HEK293 (cell line): Measurements from ENCODE around the gene PRCD.

Experiments used
- CTCF ChIA-PET: fragments of 350-600 bp; formaldehyde crosslinking; extraction: SDS; loops from one replicate; lab custom pipeline; 2021; ENCODE audit warnings: antibody characterized with exemption; lab: Yijun Ruan, JAX
- POLR2A ChIA-PET: fragments of 300-600 bp; formaldehyde crosslinking; extraction: SDS; loops from one replicate; lab custom pipeline; 2020; ENCODE audit warnings: antibody characterized with exemption, inconsistent platforms; lab: Yijun Ruan, JAX
- H3K27ac ChIP-seq: fragments of 200-500 bp; sonication (Bioruptor generic); 2 replicates; pipeline ENCODE4 v1.5.1; 2014; ENCODE audit warnings: low read depth, low read length, control low read depth, inconsistent platforms; ENCODE audit errors: extremely low read depth
- H3K36me3 ChIP-seq, 2 experiments: fragments of 200-500 bp in 1 of 2; sonication (Bioruptor generic) in 1 of 2; 1 replicate in 1 of 2; 2 replicates in 1 of 2; pipeline ENCODE4 v1.5.1; 2014 to 2017; ENCODE audit warnings: inconsistent platforms in 2 of 2, low read length in 2 of 2; ENCODE audit not compliant: control insufficient read depth in 2 of 2, insufficient read depth in 1 of 2
- H3K4me1 ChIP-seq: fragments of 200-500 bp; sonication (Bioruptor generic); 2 replicates; pipeline ENCODE4 v1.5.1; 2014; ENCODE audit warnings: mild to moderate bottlenecking, low read length, inconsistent platforms; ENCODE audit not compliant: control insufficient read depth, insufficient read depth
- H3K4me3 ChIP-seq: 2 replicates; pipeline ENCODE4 v1.5.1; 2011; ENCODE audit warnings: low read depth, mild to moderate bottlenecking, control low read depth, low read length, moderate library complexity
- H3K9me3 ChIP-seq: fragments of 200-500 bp; sonication (Bioruptor generic); 2 replicates; pipeline ENCODE4 v1.5.1; 2014; ENCODE audit warnings: low read depth, low read length, inconsistent platforms; ENCODE audit not compliant: control insufficient read depth, insufficient read depth
- PRDM10 ChIP-seq: fragments of 450-650 bp; formaldehyde crosslinking; IDR thresholded peaks from 2 replicates; pipeline ENCODE4 v1.5.1; 2016; ENCODE audit warnings: missing biosample characterization, missing genetic modification characterization
- REPIN1 ChIP-seq: fragments of 450-650 bp; formaldehyde crosslinking; IDR thresholded peaks from 2 replicates; pipeline ENCODE4 v1.5.1; 2017; ENCODE audit warnings: missing biosample characterization, missing genetic modification characterization, low read depth
- SP7 ChIP-seq: fragments of 450-650 bp; formaldehyde crosslinking; IDR thresholded peaks from 2 replicates; pipeline ENCODE4 v1.5.1; 2016; ENCODE audit warnings: missing biosample characterization, missing genetic modification characterization
- YY2 ChIP-seq: fragments of 450-650 bp; formaldehyde crosslinking; IDR thresholded peaks from 2 replicates; pipeline ENCODE4 v1.5.1; 2016; ENCODE audit warnings: missing biosample characterization, missing genetic modification characterization
- ZBTB44 ChIP-seq: fragments of 450-650 bp; IDR thresholded peaks from 2 replicates; pipeline ENCODE4 v1.5.1; 2018; ENCODE audit warnings: missing biosample characterization, mild to moderate bottlenecking, missing genetic modification characterization
- ZNF214 ChIP-seq: fragments of 450-650 bp; formaldehyde crosslinking; IDR thresholded peaks from 2 replicates; pipeline ENCODE4 v1.5.1; 2017; ENCODE audit warnings: missing biosample characterization, mild to moderate bottlenecking, missing genetic modification characterization, borderline replicate concordance
- ZNF324 ChIP-seq: fragments of 450-650 bp; formaldehyde crosslinking; IDR thresholded peaks from 2 replicates; pipeline ENCODE4 v1.5.1; 2016; ENCODE audit warnings: missing biosample characterization, missing genetic modification characterization
- ZNF335 ChIP-seq: fragments of 450-650 bp; formaldehyde crosslinking; conservative IDR thresholded peaks from 2 replicates; pipeline ENCODE4 v1.5.1; 2016; ENCODE audit warnings: missing biosample characterization, missing genetic modification characterization
- ZNF621 ChIP-seq: fragments of 450-650 bp; formaldehyde crosslinking; IDR thresholded peaks from 2 replicates; pipeline ENCODE4 v1.5.1; 2017; ENCODE audit warnings: missing biosample characterization, missing genetic modification characterization
- ZNF654 ChIP-seq: fragments of 450-650 bp; formaldehyde crosslinking; IDR thresholded peaks from 2 replicates; pipeline ENCODE4 v1.5.1; 2016; ENCODE audit warnings: low read depth, missing biosample characterization, missing genetic modification characterization
- ZNF660 ChIP-seq: fragments of 450-650 bp; IDR thresholded peaks from 2 replicates; pipeline ENCODE4 v1.5.1; 2018; ENCODE audit warnings: missing biosample characterization, mild to moderate bottlenecking, missing genetic modification characterization
- ZNF707 ChIP-seq: fragments of 450-650 bp; formaldehyde crosslinking; IDR thresholded peaks from 2 replicates; pipeline ENCODE4 v1.5.1; 2016; ENCODE audit warnings: missing biosample characterization, missing genetic modification characterization
- ZNF785 ChIP-seq: fragments of 450-650 bp; formaldehyde crosslinking; IDR thresholded peaks from 2 replicates; pipeline ENCODE4 v1.5.1; 2016; ENCODE audit warnings: missing biosample characterization, missing genetic modification characterization
- TF ChIP-seq, protein P1 (sequence below): fragments of 450-650 bp; formaldehyde crosslinking; IDR thresholded peaks from 2 replicates; pipeline ENCODE4 v1.5.1; 2016; ENCODE audit warnings: missing biosample characterization, missing genetic modification characterization, low read depth
- TF ChIP-seq, protein P2 (sequence below): fragments of 450-650 bp; formaldehyde crosslinking; IDR thresholded peaks from 2 replicates; pipeline ENCODE4; 2016; ENCODE audit warnings: missing biosample characterization, missing genetic modification characterization

The PRCD gene

GRCh38 chr17:76530811-76531485, 8.9 kb upstream of the PRCD start:
- H3K9me3 ChIP-seq: no peaks in the 10 kb centered on the region
- no peak overlapping the region for H3K4me3 ChIP-seq
- ChIA-PET POLR2A (interaction anchor here (0.6 kb wide), 1 partner anchor 222 kb away, joined by 4 read pairs; no protein-coding TSS in a partner anchor), CTCF (interaction anchor here (0.6 to 1.7 kb wide), 5 partner anchors 8 to 603 kb away, joined by 3 to 8 read pairs (median 4); no protein-coding TSS in a partner anchor)
- peak overlapping the region; percentile 71; the same call in 1 of the 2 replicates for H3K27ac ChIP-seq
- peak; percentile 24; the same call in 1 of the 2 replicates for TF ChIP-seq ZNF335 (tag by site-specific recombination)
- no peak for TF ChIP-seq ZNF621
- TF ChIP-seq, protein P1, sequence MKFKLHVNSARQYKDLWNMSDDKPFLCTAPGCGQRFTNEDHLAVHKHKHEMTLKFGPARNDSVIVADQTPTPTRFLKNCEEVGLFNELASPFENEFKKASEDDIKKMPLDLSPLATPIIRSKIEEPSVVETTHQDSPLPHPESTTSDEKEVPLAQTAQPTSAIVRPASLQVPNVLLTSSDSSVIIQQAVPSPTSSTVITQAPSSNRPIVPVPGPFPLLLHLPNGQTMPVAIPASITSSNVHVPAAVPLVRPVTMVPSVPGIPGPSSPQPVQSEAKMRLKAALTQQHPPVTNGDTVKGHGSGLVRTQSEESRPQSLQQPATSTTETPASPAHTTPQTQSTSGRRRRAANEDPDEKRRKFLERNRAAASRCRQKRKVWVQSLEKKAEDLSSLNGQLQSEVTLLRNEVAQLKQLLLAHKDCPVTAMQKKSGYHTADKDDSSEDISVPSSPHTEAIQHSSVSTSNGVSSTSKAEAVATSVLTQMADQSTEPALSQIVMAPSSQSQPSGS (tag by site-specific recombination): no peak
- no peak for TF ChIP-seq REPIN1 (tag by site-specific recombination)
- TF ChIP-seq ZNF324 (tag by site-specific recombination): no peak
- TF ChIP-seq SP7 (tag by site-specific recombination): no peak
- TF ChIP-seq ZNF660 (tag by site-specific recombination): no peak
- H3K4me1 ChIP-seq: peaks cover 12% of the 10 kb centered on the region
- H3K36me3 ChIP-seq: no peaks in the 10 kb centered on the region

- TF ChIP-seq ZBTB44 (tag by site-specific recombination): no peak
- peak; percentile 83 for TF ChIP-seq PRDM10 (tag by site-specific recombination)
- H3K9me3 ChIP-seq: no peaks in the 10 kb centered on the region
- POLR2A ChIA-PET: no interaction called here
- no peak overlapping the region for H3K4me3 ChIP-seq
- H3K4me1 ChIP-seq: peaks cover 12% of the 10 kb centered on the region
- CTCF ChIA-PET: interaction anchor here (0.6 to 1.1 kb wide), 2 partner anchors 8 to 544 kb away, joined by 3 to 4 read pairs; no protein-coding TSS in a partner anchor
- H3K36me3 ChIP-seq: no peaks in the 10 kb centered on the region
- H3K27ac ChIP-seq: no peak overlapping the region
These were observed 8.3 kb upstream of the PRCD start for GRCh38 chr17:76531486-76532038.

DNA sequence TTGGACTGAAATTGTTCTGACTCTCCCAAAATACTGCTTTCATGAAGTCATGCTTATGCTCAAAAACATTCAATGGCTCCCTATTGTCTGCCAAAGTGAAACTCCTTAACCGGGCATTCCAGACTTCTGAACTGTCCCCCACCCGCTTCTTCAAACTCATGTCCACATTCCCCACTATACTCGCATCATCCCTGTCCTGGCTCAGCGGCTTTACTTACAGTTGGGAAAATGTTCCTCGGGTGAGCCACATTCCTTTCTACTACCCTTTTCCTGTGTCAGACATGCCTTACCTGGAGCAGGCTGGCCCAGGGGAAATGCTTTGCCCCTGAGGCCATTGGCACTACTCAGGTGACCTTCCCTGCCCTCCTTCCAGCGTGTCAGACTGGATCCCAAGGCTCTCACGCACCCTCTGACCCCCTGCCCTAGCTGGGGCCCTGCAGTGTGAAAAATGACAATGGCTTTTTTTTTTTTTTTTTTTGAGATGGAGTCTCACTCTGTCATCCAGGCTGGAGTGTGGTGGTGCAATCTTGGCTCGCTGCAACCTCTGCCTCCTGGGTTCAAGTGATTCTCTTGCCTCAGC, 7.7 kb upstream of the PRCD start:
- ChIA-PET POLR2A (no interaction called here), CTCF (interaction anchor here (0.6 to 1.2 kb wide), 5 partner anchors 9 to 544 kb away, joined by 3 to 4 read pairs (median 4); no protein-coding TSS in a partner anchor)
- TF ChIP-seq YY2 (tag by site-specific recombination) (no peak), ZNF214 (tag by site-specific recombination) (no peak), ZNF785 (tag by site-specific recombination) (no peak), REPIN1 (tag by site-specific recombination) (no peak), ZBTB44 (tag by site-specific recombination) (no peak), ZNF707 (tag by site-specific recombination) (no peak), ZNF654 (tag by site-specific recombination) (no peak)
- TF ChIP-seq, protein P2, sequence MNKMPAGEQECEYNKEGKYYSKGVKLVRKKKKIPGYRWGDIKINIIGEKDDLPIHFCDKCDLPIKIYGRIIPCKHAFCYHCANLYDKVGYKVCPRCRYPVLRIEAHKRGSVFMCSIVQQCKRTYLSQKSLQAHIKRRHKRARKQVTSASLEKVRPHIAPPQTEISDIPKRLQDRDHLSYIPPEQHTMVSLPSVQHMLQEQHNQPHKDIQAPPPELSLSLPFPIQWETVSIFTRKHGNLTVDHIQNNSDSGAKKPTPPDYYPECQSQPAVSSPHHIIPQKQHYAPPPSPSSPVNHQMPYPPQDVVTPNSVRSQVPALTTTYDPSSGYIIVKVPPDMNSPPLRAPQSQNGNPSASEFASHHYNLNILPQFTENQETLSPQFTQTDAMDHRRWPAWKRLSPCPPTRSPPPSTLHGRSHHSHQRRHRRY (tag by site-specific recombination): no peak

More for the DNA sequence above, 7.7 kb upstream of the PRCD start:
- no peaks in the 10 kb centered on the region for H3K36me3 ChIP-seq
- H3K4me3 ChIP-seq: no peak overlapping the region
- H3K9me3 ChIP-seq: no peaks in the 10 kb centered on the region
- H3K27ac ChIP-seq: no peak overlapping the region
- peaks cover 12% of the 10 kb centered on the region for H3K4me1 ChIP-seq
